ENCODE data around the gene SIRPA. TPM values are rescaled to one million over a fixed set of nuclear protein-coding genes. Genes with fewer than 3 reads are reported as not detected.

The SIRPA gene
- total RNA-seq, 1 experiment from 2014 or later = 6.0 TPM

DNA sequence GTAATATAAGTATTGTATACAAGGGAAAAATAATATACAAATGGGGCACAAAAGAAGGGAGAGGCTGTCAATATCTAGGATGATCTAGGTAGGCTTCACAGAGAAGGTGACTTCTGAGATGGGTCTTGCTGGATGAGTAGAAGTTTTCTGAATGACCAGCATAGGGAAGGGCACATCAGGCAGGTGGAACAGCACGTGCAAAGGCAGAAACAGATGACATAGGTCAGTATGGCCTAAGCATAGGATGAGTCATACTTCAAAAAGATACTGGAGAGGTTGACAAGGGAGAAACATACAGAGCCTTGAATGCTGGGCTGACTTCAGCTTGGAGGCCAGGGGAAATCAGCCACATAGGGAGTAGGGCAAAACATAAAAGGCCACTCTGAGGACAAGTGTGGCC lies 31.9 kb upstream of the SIRPA start:
- H4K5ac ChIP-seq (ENCODE audit: insufficient read length, low read depth, low read length) = no peak overlapping the region
- no CpG with 5 or more reads among the region's 1 CpG for WGBS (ENCODE audit: extremely low coverage, insufficient read length, low lambda C conversion rate)
- peaks cover 24 to 41% of the 10 kb centered on the region in 2 experiments for H3K4me1 Mint-ChIP-seq

More for the DNA sequence above, 31.9 kb upstream of the SIRPA start:
- Histone ChIP-seq H2BK15ac (ENCODE audit: low read depth, low read length) (no peak overlapping the region), H2BK5ac (ENCODE audit: insufficient read length, low read length) (no peak overlapping the region), H3K23me2 (ENCODE audit: insufficient read length, low read depth, low read length, poor library complexity, severe bottlenecking) (no peaks in the 10 kb centered on the region), H2BK120ac (ENCODE audit: low read depth, low read length, poor library complexity, severe bottlenecking) (no peak overlapping the region), H2AK5ac (ENCODE audit: insufficient read length, low read length) (no peak overlapping the region), H3K18ac (ENCODE audit: insufficient read length, low read depth, low read length) (no peak overlapping the region), H2BK12ac (ENCODE audit: insufficient read length, low read depth, low read length) (no peak overlapping the region), H3T11ph (ENCODE audit: low read length) (no peak overlapping the region), H3K4me2 (ENCODE audit: insufficient read depth, insufficient read length, low read length) (no peak overlapping the region), H3K9me3 (ENCODE audit: control insufficient read depth, low read depth, low read length) (no peaks in the 10 kb centered on the region), H3K14ac (ENCODE audit: insufficient read depth, low read length) (no peak overlapping the region), H3K4ac (ENCODE audit: low read depth, low read length) (no peak overlapping the region), H3K56ac (ENCODE audit: insufficient read length, low read depth, low read length) (no peak overlapping the region), H3K27me3 (ENCODE audit: insufficient read depth, low read length) (no peaks in the 10 kb centered on the region), H4K91ac (ENCODE audit: insufficient read length, low read depth, low read length) (no peak overlapping the region), H4K20me1 (ENCODE audit: control insufficient read depth, insufficient read depth, insufficient read length) (no peaks in the 10 kb centered on the region), H3K4me1 (ENCODE audit: insufficient read depth, low read length) (peaks cover 4% of the 10 kb centered on the region; the same call in 1 of the 2 replicates), H4K8ac (replicated peaks; ENCODE audit: insufficient read length, low read depth, low read length) (no peak overlapping the region), H3K79me1 (ENCODE audit: insufficient read depth, low read depth, low read length, poor library complexity, severe bottlenecking) (no peaks in the 10 kb centered on the region), H2AFZ (ENCODE audit: low read length) (no peak overlapping the region), H2BK20ac (ENCODE audit: low read depth, low read length, poor library complexity, severe bottlenecking) (no peak overlapping the region), H3K23ac (ENCODE audit: insufficient read length, low read depth, low read length) (no peak overlapping the region), H3K79me2 (ENCODE audit: insufficient read depth, low read length) (no peaks in the 10 kb centered on the region), H3K9ac (ENCODE audit: extremely low read depth, insufficient read length, low read length) (no peak overlapping the region), H3K27ac (ENCODE audit: insufficient read length, low read depth, low read length) (no peak overlapping the region)
- no peak overlapping the region for H3K27ac Mint-ChIP-seq
- H3K27me3 Mint-ChIP-seq (ENCODE audit: low read depth) = peaks cover 9% of the 10 kb centered on the region
- TF ChIP-seq, protein P1, sequence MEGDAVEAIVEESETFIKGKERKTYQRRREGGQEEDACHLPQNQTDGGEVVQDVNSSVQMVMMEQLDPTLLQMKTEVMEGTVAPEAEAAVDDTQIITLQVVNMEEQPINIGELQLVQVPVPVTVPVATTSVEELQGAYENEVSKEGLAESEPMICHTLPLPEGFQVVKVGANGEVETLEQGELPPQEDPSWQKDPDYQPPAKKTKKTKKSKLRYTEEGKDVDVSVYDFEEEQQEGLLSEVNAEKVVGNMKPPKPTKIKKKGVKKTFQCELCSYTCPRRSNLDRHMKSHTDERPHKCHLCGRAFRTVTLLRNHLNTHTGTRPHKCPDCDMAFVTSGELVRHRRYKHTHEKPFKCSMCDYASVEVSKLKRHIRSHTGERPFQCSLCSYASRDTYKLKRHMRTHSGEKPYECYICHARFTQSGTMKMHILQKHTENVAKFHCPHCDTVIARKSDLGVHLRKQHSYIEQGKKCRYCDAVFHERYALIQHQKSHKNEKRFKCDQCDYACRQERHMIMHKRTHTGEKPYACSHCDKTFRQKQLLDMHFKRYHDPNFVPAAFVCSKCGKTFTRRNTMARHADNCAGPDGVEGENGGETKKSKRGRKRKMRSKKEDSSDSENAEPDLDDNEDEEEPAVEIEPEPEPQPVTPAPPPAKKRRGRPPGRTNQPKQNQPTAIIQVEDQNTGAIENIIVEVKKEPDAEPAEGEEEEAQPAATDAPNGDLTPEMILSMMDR (conservative IDR thresholded peaks at IDR 0.05) = no peak
- H3K9me3 Mint-ChIP-seq = no peaks in the 10 kb centered on the region; a peak in 1 of 5 replicates
- H3K4me3 Mint-ChIP-seq = no peak overlapping the region
- no peaks in the 10 kb centered on the region for H3K36me3 Mint-ChIP-seq (ENCODE audit: insufficient read depth in 1 of 3, low read depth in 3 of 3)
- no peak for DNase-seq

All from H9 (cell line).